T-helper 2 cell treated with Interferon-gamma antibody and Interleukin-4, amounts not matched to agents 100 ng/mL and 5 ng/mL, for 36 hours (primary cell): ENCODE measurements around the gene STOML1. TPM values are rescaled to one million over a fixed set of nuclear protein-coding genes. Genes with fewer than 3 reads are reported as not detected.

Experiments
- intact Hi-C: fragments of 100-400 bp; cut with micrococcal nuclease; formaldehyde crosslinking; loops from one replicate; pipeline ENCODE4 v1.15.1; 2023
- total RNA-seq: library from RNA; stranded (reverse); gene quantifications from 2 replicates; pipeline ENCODE4 v1.2.3, GENCODE V29; 2022

Gene STOML1
- total RNA-seq, 1 donor from 2014 or later, result 11.5 TPM

DNA sequence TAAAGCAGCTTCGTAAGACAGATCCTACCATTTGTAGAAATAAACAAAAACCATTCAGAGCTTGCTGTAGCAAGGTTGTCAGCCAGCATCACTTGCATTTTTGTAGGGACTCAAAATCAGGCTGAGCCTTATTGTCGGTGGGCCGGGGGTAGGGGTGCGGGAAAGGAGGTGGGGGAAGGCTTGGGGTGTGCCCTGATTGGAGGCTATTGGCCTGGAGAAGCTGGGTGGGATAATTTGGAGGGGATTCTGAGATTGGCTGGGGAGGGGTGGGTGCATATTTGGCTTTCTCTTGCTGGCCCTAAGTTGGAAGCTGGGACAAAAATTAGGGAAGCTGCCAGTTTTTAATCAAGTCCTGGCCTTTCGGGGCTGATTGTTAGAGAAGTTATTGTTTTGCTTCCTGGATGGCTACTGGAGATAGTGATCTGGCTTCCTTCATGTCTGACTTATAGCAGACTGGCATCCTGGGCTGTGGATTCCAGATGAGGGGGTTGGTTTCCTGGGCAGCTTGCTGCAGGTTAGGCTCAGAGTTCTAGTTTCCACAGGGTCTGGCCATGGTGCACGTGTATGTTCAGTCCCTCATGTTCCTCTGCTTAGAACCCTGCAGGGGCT lies 22.8 kb downstream of the STOML1 start:
- intact Hi-C loops, result loop anchor here (10.0 kb wide), 1 partner anchor 94 kb away; the partner anchor contains the start of gene TBC1D21

DNA sequence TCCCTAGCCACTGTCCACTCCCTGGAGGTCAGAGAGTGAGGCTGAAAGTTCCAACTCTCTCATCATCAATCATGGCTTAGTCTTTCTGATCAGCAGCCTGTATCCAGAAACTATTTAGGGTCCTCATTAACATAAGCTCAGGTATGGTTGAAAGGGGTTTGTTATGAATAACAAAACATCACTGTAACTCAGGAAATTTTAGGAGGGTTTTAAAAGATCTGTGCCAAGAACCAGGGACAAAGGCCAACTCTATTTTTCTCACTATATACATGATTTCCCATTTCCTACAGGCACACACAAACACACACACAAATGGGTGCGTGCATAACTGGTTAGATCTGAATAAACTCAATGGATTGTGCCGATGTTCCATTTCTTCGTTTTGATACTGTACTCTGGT lies 23.6 kb downstream of the STOML1 start:
- intact Hi-C loops, result loop anchor here (10.0 kb wide), 1 partner anchor 94 kb away; the partner anchor contains the start of gene TBC1D21

DNA sequence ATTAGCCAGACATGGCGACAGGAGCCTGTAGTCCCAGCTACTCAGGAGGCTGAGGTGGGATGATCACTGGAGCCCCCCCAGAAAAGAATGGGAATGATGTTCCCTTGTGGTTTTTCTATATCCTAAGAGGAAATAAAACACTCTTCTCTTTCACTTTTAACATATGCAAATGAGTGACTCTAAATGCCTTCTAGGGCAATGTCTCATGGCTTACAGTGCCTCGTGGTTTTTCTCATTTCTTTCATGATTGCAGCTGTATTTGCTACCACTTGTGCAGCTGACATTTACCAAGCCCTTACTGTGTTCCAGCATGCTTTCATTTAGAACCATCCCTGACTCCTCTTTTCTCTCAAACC lies 26.4 kb downstream of the STOML1 start:
- intact Hi-C loops, result loop anchor here (2.0 to 10.0 kb wide), 2 partner anchors 29 to 91 kb away; partner anchors contain the start of genes PML and TBC1D21

DNA sequence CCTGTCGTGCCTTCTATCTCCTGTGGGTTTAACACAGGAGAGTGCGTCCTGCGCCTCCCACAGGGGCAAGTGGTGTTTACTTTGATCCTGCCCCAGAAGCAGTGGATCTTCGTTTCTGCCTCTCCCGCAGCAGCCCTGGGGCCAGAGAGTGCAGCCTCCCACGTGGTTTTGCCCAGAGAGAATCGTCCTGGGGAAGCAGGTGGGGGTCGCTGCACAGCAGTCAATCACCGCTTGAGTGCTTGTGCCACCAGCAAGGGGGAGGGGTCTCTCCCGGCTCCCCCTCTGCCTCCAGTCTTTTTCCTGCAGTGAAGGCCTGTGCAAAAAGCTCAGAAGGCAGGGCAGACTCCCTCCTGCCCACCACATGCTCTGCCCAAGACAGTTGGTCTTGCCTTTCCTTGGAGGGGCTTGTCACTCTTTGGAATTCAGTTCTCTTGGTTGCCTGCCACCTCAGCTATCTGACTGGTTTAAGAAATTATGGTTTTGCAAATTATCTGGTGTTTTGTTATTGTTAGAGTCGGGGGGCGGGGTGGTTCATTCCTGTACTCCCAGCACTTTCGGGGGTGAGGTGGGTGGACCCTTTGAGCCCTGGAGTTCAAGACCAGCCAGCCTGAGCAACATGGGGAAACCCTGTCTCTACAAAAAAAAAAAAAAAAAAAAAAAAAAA lies 26.9 kb downstream of the STOML1 start:
- intact Hi-C loops, result loop anchor here (2.0 to 10.0 kb wide), 2 partner anchors 30 to 90 kb away; partner anchors contain the start of genes PML and TBC1D21

DNA sequence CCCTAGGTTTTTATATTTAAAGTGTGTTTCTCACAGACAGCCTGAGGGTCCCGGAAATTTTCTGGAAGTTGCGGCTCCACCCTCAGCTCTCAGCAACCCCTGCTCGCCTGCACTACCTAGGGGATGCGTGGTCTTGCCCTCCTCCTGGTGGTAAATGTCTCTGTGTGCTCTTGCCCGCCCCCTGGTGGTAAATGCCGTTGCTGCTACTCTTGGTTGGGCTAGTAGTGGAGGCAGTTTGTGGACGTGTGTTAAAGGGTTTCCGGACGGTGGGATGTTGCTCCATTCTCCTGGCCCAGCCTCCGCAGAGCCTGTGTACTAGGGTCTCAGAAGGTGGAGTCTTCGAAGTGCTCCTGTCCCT lies 27.4 kb downstream of the STOML1 start:
- intact Hi-C loops, result loop anchor here (1.0 to 10.0 kb wide), 3 partner anchors 13 to 90 kb away; partner anchors contain the start of genes PML and TBC1D21

DNA sequence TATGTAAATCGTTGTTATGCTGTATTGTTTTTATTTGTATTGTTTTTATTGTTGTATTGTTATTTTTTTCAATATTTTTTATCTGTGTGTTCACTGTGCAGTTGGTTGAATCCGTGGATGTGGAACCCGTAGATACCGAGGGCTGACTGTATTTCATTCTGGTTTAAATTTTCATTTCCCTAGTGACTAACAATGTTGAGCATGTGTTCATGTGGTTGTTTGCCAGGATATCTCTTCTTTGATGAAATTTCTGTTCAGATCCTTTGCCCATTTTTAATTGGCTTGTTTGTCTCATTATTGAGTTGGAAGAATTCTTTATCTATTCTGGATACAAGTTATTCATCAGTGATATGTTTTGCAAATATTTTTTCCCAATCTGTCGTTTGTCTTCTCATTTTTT lies 29.7 kb downstream of the STOML1 start:
- intact Hi-C loops, result loop anchor here (10.0 kb wide), 1 partner anchor 88 kb away; the partner anchor contains the start of gene TBC1D21

DNA sequence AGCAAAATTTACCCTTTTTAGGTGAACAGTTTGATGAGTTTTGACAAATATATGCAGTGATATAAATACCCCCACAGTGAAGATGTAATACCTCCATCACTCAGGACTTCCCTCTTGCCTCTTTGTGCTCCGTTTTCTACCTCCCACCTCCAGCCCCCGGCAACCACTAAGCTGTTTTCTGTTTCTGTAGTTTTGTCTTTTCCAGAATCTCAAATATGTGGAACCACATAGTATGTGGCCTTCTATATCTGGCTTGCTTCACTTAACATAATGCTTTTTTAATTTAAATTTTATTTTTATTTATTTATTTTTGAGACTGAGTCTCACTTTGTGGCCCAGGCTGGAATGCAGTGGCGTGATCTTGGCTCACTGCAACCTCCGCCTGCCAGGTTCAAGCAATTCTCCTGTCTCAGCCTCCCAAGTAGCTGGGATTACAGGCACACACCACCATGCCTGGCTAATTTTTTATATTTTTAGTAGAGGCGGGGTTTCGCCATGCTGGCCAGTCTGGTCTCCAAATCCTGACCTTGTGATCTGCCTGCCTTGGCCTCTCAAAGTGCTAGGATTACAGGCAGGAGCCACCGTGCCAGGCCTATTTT lies 31.5 kb downstream of the STOML1 start:
- intact Hi-C loops, result loop anchor here (10.0 kb wide), 1 partner anchor 86 kb away; the partner anchor contains the start of gene TBC1D21

DNA sequence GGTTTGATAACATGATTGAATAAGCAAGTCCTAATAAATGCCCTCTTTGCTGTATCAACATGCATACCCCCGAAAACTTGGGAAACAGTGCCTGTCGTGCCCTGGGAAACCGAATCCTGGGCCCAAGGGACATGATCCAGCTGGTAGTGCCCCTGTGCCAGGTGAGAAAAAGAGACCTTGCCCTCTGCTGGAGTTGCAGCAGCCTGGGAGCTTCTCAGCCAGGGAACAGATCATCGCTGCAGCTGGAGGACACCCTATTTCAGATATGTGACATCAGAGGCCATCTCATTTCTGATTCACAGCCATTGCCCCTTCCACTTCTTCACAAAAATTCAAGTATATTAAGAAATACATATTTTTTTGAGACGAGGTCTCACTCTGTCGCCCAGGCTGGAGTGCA lies 32.3 kb downstream of the STOML1 start:
- intact Hi-C loops, result loop anchor here (10.0 kb wide), 1 partner anchor 85 kb away; the partner anchor contains the start of gene TBC1D21

DNA sequence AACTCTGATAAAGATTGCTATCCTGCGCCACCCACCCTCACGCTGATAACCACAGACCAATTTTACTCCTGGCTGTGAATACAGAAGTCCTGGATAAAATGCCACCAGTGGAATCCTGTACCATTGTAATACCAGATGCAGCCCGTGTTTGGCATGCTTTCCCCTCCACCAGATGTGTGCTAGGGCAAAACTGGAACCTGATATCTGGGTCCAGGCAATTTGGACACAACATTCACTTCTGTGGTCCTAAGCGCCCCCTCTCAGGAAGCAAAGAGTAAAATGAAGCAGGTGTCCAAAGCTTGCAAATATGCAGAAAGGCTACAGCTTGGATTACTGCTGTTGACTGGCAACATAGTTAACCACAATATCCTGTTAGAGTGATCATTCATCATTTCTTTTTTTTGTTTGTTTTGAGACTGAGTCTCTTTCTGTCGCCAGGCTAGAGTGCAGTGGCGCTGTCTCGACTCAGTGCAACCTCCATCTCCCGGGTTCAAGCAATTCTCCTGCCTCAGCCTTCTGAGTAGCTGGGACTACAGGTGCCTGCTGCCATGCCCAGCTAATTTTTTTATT lies 33.0 kb downstream of the STOML1 start:
- intact Hi-C loops, result no loop called here

DNA sequence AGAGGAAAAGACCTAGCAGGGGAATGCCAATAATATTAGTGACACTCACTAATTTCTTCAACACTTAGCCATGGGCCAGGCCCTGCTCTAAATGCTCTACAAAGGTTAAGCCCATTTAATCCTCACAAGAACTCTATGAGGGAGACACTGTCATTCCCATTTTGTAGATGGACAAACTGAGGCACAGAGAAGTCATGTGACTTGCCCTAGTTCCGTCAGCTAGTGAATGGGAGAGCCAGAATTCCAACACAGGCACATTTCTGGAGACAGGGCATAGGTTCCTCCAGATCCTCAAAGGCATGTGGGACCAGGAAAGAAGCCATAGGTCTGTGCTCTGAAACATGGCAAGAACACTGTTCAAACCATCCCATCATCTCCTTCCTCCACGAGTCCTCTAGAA lies 34.3 kb downstream of the STOML1 start:
- intact Hi-C loops, result no loop called here

DNA sequence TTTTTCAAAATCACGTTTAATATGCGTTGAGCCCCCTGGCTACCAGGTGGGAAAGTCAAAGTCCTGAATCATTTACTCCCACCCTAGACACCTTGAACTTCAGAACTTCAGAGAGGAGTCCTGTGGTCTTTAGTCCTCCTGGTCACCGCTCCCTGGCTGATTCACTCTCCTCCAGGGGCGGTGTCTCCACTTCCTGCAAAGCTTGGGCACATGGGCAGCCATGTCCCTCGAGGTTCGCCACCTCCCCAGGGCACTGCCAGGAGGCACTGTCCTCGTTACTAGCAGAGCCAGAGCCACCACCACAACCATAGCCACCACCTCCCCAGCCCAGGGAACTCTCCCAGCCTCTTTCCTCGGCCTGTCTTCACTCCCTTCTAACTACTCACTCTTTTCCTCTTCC lies 34.8 kb downstream of the STOML1 start:
- intact Hi-C loops, result no loop called here

DNA sequence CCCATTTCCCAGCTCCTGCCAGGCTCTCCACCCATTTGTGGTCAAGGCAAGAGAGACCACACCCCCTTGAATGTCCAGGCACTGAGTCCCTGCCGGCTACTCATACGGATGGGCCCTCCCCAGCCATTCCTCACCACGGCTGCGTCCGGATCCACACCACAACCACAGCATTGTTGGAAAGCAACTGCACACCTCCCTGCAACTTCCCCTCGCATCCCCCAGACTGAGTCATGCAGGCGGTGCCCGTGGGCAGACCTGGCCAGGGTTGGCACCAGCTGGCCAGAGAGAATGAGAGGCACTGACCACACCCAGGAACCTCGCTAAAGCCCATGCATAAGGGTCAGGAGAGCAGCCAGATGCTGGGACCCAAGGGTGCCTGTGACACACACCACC lies 35.4 kb downstream of the STOML1 start:
- intact Hi-C loops, result no loop called here

DNA sequence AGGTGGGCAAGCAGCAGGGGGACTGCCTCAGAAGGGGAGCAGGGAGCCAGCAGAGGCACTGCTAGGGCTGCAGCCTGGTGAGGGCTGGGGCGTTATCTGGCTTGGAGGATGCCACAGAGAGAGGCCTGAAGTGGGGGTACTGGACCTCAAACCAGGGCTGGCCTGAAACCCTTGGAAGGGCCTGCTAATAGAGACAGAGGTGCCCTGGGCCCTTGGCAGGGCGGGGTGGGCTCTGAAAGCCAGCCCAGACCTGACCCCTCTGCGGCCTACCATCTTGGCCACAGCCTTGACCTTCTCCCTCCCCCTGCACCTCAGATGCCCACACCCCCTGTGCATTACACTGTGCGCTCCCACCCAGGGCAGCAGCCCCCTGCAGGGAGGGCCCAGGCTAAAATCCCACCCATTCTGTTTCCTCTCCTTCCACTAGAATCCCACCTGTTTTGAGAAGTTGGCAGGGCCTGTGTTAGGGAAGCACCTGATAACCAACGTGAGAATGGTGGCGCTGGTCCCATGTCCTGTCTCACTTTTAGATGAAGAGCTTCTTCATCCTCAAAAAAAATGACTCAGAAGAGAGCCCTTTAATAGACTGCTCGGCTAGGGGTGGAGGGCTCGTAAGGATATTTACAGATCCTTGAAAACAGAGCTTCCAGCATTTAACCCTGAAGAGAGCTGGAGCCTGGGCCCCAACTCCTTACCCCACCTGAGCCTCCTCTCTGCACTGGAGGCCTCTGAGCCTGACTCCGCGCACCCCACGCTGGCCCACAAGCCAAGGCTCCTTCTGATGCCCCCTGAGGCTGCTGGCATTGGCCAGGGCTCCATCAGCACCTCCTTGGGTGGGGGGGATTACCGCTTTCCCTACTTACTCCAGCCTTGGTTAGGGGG lies 36.0 kb downstream of the STOML1 start:
- intact Hi-C loops, result no loop called here

DNA sequence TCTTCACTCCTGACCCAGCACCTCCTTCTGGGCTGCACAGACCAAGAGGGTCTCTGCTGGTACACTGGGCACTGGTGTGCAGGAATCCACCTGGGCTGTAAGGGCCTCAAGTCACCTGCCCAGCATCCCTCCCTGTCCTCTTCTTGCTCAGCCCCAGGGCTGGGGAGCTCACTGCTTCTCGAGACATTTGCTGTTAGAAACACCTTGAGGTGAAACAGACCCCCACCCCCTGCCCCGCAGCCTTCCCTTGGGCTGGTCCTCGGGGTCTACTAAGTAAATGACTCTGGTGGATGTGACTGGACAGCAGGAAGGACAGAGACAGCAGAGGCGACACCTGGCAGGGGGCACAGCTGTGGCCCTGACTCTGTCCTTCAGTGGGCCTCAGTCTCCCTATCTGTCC lies 36.8 kb downstream of the STOML1 start:
- intact Hi-C loops, result no loop called here

DNA sequence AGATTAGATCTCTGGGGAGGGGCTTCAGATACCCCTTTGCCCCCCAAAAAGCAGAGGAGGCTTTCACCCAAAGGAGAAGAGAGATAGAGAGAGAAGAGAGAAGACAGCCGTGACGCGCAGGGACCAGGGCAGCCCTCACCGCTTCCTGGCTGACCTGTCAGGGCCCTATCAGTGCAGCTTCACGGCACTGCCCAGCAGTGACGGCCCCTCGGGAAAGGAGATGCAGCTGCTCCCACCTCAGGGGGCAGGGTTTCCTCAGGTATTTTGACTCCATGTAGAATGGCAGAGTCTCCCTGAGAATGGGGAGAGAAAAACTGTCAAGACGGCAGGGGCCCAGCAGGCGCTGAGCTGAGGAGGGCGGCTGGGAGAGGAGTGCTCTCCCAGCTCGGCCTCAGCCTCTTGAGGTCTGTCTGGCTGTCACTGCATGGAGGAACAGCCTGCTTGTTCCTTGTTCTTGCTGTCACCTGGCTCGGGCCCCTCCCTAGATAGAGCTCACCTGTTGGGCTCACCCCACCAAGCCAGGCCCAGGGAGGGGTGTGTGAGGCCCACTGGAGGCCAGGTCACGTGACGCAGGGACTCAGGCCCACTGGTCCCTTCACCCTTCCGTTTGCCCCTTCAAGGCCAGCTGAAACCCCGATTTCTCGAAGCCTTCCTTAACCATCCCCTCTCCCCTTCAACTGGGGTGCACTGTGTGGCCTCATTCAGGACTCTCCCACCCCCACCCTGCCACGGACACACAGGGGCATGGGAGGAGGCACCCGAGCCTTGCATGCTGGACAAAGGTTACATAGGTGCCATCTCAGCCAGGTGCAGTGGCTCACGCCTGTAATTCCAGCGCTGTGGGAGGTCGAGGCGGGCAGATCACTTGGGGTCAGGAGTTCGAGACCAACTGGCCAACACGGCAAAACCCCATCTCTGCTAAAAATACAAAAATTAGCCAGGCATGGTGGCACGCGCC lies 37.6 kb downstream of the STOML1 start:
- intact Hi-C loops, result no loop called here

DNA sequence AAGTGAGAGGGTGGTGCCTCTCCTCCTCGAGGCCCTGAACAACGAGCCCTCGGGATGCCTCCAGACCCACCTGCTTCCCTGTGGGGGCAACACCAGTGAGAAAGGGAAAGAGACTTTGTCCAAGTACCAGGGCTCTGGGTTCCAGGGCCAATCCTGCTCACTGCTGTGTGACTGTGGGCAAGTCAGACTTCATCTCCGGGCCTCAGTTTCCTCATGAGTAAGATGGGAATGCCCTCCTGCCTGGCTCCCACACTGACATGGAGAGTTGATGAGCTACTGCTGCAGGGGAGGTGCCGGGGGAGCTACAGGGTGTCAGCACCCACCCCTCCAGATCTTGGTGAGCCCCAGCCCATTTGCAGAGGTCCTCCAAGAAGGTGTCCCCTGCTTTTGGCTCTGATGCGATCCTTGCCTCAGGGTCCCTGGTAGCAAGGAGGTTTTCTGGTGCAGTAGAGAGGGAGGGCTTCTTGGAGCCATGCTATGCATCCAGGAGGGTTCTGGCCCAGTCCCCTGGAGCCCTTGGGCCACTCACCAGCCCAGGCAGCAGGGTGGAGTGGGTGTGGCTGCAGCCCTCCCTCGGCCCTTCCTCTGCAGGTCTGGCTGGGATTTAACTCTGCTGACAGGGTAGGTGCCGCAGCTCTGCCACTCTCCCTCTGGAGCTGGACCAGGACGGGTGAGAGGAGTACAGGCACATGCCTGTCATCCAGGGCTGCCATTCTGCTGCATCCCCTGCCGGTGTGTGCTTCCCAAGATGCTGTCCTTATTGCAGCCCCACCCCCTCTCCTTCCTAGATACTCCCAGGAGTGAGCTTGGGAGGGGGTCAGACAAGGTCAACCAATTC lies 39.0 kb downstream of the STOML1 start:
- intact Hi-C loops, result no loop called here

DNA sequence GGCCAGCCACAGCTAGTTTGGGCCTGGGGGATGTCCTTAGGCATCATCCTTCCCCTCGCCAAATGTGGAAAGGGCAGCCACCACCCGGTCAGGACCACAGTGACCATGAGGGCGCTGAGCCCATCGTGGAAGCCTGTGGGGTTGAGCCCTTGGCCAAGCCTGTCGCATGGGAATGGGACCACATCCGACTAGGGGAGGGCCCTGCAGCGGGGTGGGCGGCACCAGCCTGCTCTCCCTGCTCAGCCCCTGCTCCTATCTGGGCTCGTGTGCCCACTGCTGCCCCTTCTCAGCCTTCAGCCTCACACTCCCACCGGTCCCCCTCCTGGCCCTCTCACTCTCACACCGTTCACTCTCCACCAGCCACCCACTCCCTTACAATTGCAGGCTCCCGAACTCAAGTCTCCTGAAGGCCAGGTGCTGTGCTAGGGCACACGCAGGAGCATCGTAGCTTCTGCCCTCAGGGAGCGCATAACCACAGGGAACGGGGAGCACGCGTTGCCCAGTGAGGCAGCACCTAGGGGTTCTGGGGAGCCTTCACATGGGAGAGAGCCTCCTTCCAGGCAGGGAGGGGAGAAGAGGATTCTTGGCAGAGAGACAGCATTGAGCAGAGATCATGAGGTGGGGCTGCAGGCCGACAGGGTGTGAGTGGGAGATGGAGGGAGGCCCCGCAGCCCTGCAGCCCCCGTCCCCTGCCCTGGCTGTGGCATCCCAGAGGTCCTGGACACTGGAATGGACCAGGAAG lies 39.8 kb downstream of the STOML1 start:
- intact Hi-C loops, result no loop called here

DNA sequence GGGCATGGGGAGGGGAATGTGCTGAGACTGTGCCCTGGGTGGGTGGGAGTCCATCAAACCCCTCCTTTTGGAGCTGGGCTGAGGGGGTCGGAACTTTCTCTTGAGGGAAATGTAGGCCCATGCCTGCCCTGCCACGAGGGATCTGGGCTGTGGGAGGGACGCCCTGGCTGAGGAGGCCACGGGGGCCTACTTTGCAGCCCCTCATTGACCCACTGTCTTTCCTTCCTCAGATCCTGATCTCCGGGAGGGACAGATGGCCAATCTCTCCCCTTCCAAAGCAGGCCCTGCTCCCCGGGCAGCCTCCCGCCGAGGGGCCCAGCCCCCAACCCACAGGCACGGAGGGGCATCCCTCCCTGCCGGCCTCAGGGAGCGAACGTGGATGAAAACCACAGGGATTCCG lies 40.5 kb downstream of the STOML1 start:
- intact Hi-C loops, result loop anchor here (1.0 kb wide), 1 partner anchor 13 kb away; no protein-coding TSS in a partner anchor
